Esophagus muscularis mucosa (tissue), 4 donors: ENCODE measurements around the gene MIA3. TPM values are rescaled to one million over a fixed set of nuclear protein-coding genes. Genes with fewer than 3 reads are reported as not detected.
"Not testable (repeated sequence)": the region's sequence is repeated elsewhere in the genome, so short reads cannot be mapped to it uniquely, and the experiment has no call there.

Experiments
- DNase-seq: peaks from one replicate; pipeline ENCODE4 v3.0.0-alpha.2; 2017; ENCODE audit errors: extremely low spot score
- H3K27ac ChIP-seq, 4 donors: fragments of 200-600 bp; sonication (generic); replicated peaks in 1 of 4; 1 replicate in 3 of 4; 2 replicates in 1 of 4; pipeline ENCODE4 v1.5.1; 2016 to 2019; ENCODE audit warnings: mild to moderate bottlenecking in 1 of 4
- H3K27me3 ChIP-seq, 4 donors: fragments of 200-600 bp; sonication (generic); one replicate each; pipeline versions ENCODE4 v1.5.1 to v1.6.0; 2016 to 2019
- H3K36me3 ChIP-seq, 4 donors: fragments of 200-600 bp; sonication (generic); one replicate each; pipeline ENCODE4 v1.5.1; 2016 to 2019
- H3K4me1 ChIP-seq, 4 donors: fragments of 200-600 bp; sonication (generic); one replicate each; pipeline ENCODE4 v1.5.1; 2016 to 2019
- H3K4me3 ChIP-seq, 4 donors: fragments of 200-600 bp; sonication (generic); 1 replicate in 2 of 4; 2 replicates in 2 of 4; pipeline ENCODE4 v1.5.1; 2016 to 2019; ENCODE audit warnings: mild to moderate bottlenecking in 4 of 4, moderate library complexity in 1 of 4
- H3K9me3 ChIP-seq, 4 donors: fragments of 200-600 bp; sonication (generic); 1 replicate in 3 of 4; 2 replicates in 1 of 4; pipeline ENCODE4 v1.5.1; 2016 to 2019
- EP300 ChIP-seq: sonication (generic); formaldehyde crosslinking; IDR thresholded peaks from one replicate; pipeline ENCODE4 v1.6.1; 2017; ENCODE audit warnings: antibody characterized with exemption
- POLR2A ChIP-seq: fragments of 450-650 bp; IDR thresholded peaks from one replicate; pipeline ENCODE4 v1.6.1; 2017; ENCODE audit warnings: antibody characterized with exemption, moderate library complexity, mild to moderate bottlenecking, low read depth
- POLR2AphosphoS5 ChIP-seq, 2 donors: sonication (generic); formaldehyde crosslinking; IDR thresholded peaks; one replicate each; pipeline ENCODE4 v1.6.1; 2017; ENCODE audit warnings: antibody characterized with exemption in 2 of 2
- WGBS: methylation state at CpG from one replicate; pipeline ENCODE4 v1.1.5; 2018; 5-methylcytosine and 5-hydroxymethylcytosine counted together
- intact Hi-C: fragments of 100-400 bp; cut with DNase I; formaldehyde crosslinking; loops from one replicate; pipeline ENCODE4 v1.15.1; 2023
- total RNA-seq, 4 donors: library from RNA; depleted of rRNA; stranded (reverse); fragments of >200 nt; gene quantifications; one replicate each; pipeline versions ENCODE4 v1.1.0 to v1.2.1, GENCODE V29; 2016
- TF ChIP-seq, protein P1 (sequence below), 3 experiments: fragments of 200-600 bp in 2 of 3; fragments of 450-650 bp in 1 of 3; sonication (generic) in 2 of 3; IDR thresholded peaks; one replicate each; pipeline ENCODE4 v1.5.1; 2017 to 2019; ENCODE audit warnings: antibody characterized with exemption in 3 of 3, mild to moderate bottlenecking in 2 of 3, moderate library complexity in 1 of 3

The MIA3 gene
- total RNA-seq, 4 donors from 2014 or later: 36.1 to 53.0 (median 49.0) TPM

DNA sequence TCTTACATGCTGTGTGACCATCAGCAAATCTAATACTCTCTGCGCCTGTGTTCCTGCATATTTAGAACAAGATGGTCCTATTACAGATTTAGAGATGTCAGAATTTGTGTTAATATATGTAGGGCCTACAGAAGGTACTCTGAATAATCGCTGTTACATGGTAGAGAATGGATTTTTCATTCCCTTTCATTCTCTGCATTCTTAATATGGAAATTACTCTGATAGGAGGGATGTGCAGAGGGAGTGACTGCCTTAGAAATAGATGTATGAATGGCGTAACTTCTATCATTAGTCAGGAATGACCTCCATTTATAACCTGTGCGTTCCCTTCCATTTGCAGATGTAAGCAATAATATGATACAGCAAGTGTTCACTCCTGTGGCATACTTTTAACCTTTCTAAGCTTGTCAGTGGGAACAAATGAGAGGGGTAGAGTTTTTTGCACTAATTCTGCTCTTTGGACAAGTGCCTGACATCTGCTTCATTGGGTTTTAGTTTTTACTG lies 45.6 kb downstream of the MIA3 start:
- Histone ChIP-seq H3K36me3 (peaks cover 77 to 92% (median 81%) of the 10 kb centered on the region in 4 donors), H3K27ac (no peak overlapping the region), H3K9me3 (no peaks in the 10 kb centered on the region), H3K4me3 (no peak overlapping the region), H3K27me3 (no peaks in the 10 kb centered on the region), H3K4me1 (peaks cover 0 to 10% (median 1%) of the 10 kb centered on the region in 4 donors)
- intact Hi-C loops: no loop called here
- TF ChIP-seq EP300 (no peak), POLR2A (no peak), POLR2AphosphoS5 (IDR thresholded peaks at IDR 0.05) (no peak)
- TF ChIP-seq, protein P1, sequence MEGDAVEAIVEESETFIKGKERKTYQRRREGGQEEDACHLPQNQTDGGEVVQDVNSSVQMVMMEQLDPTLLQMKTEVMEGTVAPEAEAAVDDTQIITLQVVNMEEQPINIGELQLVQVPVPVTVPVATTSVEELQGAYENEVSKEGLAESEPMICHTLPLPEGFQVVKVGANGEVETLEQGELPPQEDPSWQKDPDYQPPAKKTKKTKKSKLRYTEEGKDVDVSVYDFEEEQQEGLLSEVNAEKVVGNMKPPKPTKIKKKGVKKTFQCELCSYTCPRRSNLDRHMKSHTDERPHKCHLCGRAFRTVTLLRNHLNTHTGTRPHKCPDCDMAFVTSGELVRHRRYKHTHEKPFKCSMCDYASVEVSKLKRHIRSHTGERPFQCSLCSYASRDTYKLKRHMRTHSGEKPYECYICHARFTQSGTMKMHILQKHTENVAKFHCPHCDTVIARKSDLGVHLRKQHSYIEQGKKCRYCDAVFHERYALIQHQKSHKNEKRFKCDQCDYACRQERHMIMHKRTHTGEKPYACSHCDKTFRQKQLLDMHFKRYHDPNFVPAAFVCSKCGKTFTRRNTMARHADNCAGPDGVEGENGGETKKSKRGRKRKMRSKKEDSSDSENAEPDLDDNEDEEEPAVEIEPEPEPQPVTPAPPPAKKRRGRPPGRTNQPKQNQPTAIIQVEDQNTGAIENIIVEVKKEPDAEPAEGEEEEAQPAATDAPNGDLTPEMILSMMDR (IDR thresholded peaks at IDR 0.05): no peak
- WGBS: 94% methylated on average over 4 of the region's 4 CpGs
- no peak for DNase-seq

DNA sequence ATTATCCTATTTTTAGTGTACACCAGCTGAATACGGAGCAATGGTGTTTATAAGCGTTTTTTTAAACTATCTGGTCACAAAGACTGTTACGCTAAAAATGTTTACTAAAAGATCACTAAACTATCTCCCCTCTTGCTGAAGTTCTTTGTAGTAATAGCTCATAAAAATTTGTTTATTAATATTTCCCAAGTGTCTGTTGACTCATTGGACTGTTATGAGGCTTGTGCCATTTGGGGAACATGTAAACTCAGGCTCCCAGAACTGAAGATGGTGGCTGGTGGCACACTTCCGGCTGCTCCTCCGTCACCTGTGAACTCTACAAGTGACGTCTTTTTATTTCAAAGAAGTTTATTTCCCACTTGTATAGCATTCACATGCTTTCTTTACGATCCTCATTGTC lies 48.1 kb downstream of the MIA3 start:
- Histone ChIP-seq H3K4me1 (peaks cover 0 to 24% (median 13%) of the 10 kb centered on the region in 4 donors), H3K27ac (peak overlapping the region in 2 of 4 donors; percentile 4), H3K4me3 (no peak overlapping the region), H3K36me3 (peaks cover 54 to 70% (median 64%) of the 10 kb centered on the region in 4 donors), H3K27me3 (no peaks in the 10 kb centered on the region), H3K9me3 (no peaks in the 10 kb centered on the region)
- intact Hi-C loops: no loop called here
- TF ChIP-seq, protein P1 (IDR thresholded peaks at IDR 0.05): no peak
- no peak for DNase-seq
- 85% methylated on average over 7 of the region's 7 CpGs for WGBS

DNA sequence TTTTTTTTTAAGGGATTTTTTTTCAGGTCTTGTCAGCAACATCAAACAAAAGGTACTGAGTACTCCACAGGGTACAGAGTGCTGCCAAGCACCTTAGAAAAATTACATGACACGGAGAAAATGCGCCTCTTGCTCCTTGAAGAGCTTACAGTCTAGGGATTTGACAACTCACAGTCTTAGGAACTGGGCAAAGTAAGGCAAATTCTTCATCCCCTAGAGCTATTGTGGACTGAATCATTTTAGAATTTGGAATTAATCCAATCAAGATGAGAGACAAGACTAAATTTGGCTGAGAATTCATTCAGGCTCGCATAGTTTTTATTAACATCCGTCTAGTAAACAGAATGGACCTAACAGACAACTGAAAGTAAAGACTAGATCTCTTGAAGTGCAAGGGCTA lies 50.3 kb downstream of the MIA3 start:
- H3K27me3 ChIP-seq, intact Hi-C loops, H3K4me3 ChIP-seq, H3K9me3 ChIP-seq, DNase-seq: not testable (repeated sequence)
- peak overlapping the region in 1 of 4 donors; percentile 37 for H3K27ac ChIP-seq
- WGBS: 39% methylated on average over 2 of the region's 4 CpGs
- peaks cover 0 to 26% (median 19%) of the 10 kb centered on the region in 4 donors for H3K4me1 ChIP-seq
- peaks cover 40 to 70% (median 56%) of the 10 kb centered on the region in 4 donors for H3K36me3 ChIP-seq

DNA sequence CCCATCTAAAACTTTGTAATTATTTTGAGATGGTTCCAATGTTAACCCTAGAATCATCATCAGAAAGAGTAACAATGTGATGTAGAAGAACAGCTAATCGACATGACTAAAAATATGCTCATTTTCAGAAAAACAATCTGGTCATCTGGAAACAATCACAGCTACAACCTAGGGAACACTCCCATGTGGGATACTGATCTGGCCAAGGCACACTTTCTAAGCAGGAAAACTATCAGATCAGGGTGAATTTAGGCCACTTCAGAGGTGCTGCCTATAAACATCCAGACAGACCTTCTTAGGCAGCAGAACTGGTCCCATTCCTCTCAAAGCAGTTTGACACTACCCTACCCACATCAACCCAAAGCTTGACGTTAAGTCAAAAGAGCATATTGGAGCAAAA lies 51.2 kb downstream of the MIA3 start:
- H3K27me3 ChIP-seq, H3K9me3 ChIP-seq, H3K4me3 ChIP-seq, intact Hi-C loops, DNase-seq: not testable (repeated sequence)
- Histone ChIP-seq H3K4me1 (peaks cover 0 to 26% (median 19%) of the 10 kb centered on the region in 4 donors), H3K36me3 (peaks cover 31 to 70% (median 56%) of the 10 kb centered on the region in 4 donors), H3K27ac (peak overlapping the region in 1 of 4 donors; percentile 48)
- no CpG with 5 or more reads among the region's 2 CpGs for WGBS

DNA sequence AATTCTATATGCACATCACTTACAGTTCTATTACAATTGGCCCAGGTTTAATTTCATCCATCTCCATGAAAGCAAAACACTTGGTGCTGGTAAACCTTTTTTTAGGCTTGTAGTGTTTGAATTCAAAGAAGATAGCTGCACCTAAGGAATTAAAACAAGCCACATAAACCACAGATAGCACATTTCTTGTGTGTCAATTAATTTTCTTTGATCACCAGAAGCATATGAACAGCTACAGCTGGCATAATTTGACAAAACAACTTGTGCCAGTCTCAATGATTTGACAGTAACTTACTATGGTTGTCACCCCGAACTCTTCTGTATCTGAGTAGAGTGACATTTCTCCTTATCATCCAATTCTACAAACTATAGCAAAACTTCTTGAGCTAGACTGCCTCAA lies 52.2 kb downstream of the MIA3 start:
- H3K9me3 ChIP-seq: no peaks in the 10 kb centered on the region
- WGBS: 95% methylated on average over 1 of the region's 1 CpG
- H3K4me1 ChIP-seq: peaks cover 0 to 26% (median 19%) of the 10 kb centered on the region in 4 donors
- H3K27ac ChIP-seq: peak overlapping the region in 2 of 4 donors; percentile 48 to 49
- no peak overlapping the region for H3K4me3 ChIP-seq
- peaks cover 21 to 68% (median 52%) of the 10 kb centered on the region in 4 donors for H3K36me3 ChIP-seq
- DNase-seq: no peak
- intact Hi-C loops: no loop called here
- TF ChIP-seq POLR2A (no peak), EP300 (no peak), POLR2AphosphoS5 (IDR thresholded peaks at IDR 0.05) (no peak)
- TF ChIP-seq, protein P1 (IDR thresholded peaks at IDR 0.05): no peak
- H3K27me3 ChIP-seq: no peaks in the 10 kb centered on the region

DNA sequence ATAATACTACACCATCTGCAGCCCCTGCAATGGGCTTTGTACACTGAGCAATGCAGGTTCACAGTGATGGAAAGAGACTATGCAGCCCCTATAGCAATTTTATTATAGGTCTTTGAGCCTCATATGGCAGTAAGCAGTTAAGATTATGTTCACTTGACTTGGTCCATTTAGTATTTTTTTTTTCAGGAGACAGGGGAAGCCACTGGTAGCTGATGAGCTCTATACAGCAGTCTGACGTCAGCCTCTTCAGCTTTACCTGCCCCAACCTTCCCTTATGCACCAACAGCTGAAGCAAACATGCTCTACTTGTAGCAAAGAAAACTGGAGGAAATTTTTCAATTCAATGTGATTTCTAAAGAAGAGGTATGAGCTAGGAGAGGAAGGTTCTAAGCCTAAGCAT lies 62.2 kb downstream of the MIA3 start:
- peaks cover 6 to 56% (median 42%) of the 10 kb centered on the region in 4 donors for H3K36me3 ChIP-seq
- 100% methylated on average over 1 of the region's 1 CpG for WGBS
- no peaks in the 10 kb centered on the region for H3K4me1 ChIP-seq
- no peaks in the 10 kb centered on the region for H3K9me3 ChIP-seq
- intact Hi-C loops: no loop called here
- H3K27ac ChIP-seq: no peak overlapping the region
- DNase-seq: no peak
- H3K27me3 ChIP-seq: no peaks in the 10 kb centered on the region
- H3K4me3 ChIP-seq: no peak overlapping the region
- no peak for TF ChIP-seq EP300
- TF ChIP-seq, protein P1 (IDR thresholded peaks at IDR 0.05): no peak
- TF ChIP-seq POLR2A: no peak
- no peak for TF ChIP-seq POLR2AphosphoS5 (IDR thresholded peaks at IDR 0.05)
